GM18907 (cell line): ENCODE results near the gene CACNA1C.
"Not testable (repeated sequence)": the region's sequence is repeated elsewhere in the genome, so short reads cannot be mapped to it uniquely, and the experiment has no call there.

ENCODE experiments used
- ATAC-seq: cut with Tn5 transposase; IDR thresholded peaks from one replicate; pipeline ENCODE4 v1.9.1; 2021; ENCODE audit warnings: mild to moderate bottlenecking, moderate library complexity; ENCODE audit not compliant: unreplicated experiment

CACNA1C gene

GRCh38 chr12:2074792-2075191, 22.0 kb downstream of the CACNA1C start:
- no peak for ATAC-seq

GRCh38 chr12:2075508-2076195, 22.9 kb downstream of the CACNA1C start:
- no peak for ATAC-seq

DNA sequence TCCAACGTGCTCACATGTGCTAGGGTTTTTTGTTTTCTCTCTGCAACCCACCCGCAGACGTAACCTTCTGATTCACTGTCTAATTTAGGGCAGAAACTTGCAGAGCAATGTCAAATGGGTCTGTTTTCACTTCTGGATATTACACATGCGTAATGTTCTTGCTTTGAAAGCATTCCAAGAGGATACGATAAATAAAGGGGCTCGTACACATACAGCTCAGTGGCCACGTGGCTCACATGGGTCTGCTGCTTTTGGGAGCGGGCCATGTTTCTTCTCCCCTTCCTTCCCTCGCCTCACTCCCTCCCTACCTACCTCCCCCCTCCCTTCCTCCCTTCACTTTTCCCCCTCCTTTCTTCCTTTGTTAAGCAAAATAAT, 23.4 kb downstream of the CACNA1C start:
- ATAC-seq, result no peak

GRCh38 chr12:2076728-2077127, 23.9 kb downstream of the CACNA1C start:
- no peak for ATAC-seq

DNA sequence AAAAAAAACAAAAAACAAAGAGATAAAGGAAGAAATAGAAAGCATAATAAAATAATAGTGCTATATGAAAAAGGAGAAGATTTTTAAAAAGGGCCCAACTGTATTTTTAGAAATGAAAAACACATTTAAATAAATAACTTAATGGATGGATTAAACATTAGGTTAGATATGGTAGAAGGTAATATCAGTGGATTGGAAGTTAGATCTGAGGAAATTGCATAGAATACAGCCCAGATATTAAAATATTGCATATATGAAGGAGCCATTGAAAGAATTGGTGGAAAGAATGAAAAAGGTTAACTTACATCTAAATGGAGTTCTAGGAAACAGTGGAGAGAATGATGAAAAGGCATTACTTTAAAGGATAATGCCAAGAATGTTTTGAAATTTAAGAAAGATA, 27.8 kb downstream of the CACNA1C start:
- no peak for ATAC-seq

GRCh38 chr12:2082321-2082720, 29.5 kb downstream of the CACNA1C start:
- no peak for ATAC-seq

- ATAC-seq, result no peak
Observed at GRCh38 chr12:2083008-2083407, 30.2 kb downstream of the CACNA1C start.

DNA sequence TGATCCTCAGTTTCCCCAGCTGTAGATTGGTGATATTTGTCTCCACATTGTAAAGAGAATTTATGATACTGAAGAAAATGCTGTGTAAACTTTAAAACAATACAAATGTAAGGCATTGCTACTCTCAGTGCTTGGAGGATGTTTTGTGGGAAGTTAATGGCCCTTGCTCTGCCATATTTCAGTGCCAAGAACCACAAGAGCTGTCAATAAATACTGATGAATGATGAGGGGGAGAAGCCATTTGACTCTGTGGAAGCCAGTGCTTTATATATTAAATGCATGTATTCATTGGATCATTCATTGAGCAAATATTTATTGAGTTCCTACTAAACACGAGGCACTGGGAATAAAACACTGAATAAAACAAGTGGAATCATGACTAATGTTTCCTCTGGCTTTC, 30.8 kb downstream of the CACNA1C start:
- ATAC-seq, result no peak

DNA sequence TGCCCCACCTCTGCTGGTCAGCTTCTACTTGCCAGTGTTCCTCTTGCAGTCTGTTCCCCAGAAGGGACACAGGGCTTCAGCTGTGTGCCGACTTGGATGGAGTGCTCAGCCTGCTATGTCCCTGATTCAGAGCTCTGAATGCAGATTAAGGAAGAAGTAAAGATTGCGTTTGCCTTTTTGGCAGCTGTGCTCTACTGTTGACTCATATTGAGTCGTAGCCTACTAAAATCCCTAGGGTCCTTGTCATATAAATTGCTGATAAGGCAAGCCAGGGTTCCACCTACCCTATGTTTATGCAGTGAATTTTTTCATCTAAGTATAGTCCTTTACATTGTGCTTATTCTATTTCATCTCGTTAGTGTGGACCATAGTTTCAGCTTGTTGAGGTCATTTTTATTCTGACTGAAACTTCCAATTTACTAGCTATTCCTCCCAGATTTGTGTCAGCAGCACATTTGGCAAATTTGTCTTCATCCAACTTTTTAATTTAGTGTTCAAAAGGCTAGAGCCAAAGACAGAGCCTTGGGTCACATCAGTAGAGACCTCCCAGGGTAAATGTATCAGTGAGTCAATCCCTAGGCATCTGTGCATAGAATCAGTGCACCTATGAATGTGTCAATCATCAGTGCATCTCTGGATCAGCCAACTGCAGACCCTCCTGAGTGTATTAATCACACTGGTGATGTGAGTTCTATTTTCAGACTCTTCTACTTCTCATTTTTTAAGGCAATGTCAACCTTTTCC, 31.9 kb downstream of the CACNA1C start:
- no peak for ATAC-seq

DNA sequence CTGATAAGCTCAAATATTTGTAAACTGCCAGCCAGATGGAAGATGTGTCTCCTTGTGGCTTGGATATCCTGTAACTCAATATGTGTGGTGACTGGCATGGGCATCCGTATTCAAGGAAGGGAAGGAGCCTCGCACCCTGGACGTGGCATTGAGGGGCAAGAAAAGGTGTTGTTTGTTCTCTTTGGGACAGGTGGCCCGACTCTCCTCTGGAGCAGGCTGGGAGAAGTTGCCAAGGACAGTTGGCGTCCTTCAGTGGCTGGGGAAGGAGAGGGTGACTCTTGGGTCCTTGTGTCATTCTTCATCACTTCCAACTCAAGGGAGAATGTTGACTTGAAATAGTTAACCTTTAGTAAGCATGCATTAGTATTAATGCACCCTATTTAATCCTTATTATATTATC, 39.6 kb downstream of the CACNA1C start:
- ATAC-seq, result no peak

- no peak for ATAC-seq
Observed at GRCh38 chr12:2092890-2093289, 40.1 kb downstream of the CACNA1C start.

- ATAC-seq, result no peak
Observed at GRCh38 chr12:2094597-2094996, 41.8 kb downstream of the CACNA1C start.

GRCh38 chr12:2095878-2096277, 43.1 kb downstream of the CACNA1C start:
- no peak for ATAC-seq

- no peak for ATAC-seq
Observed at GRCh38 chr12:2097617-2098016, 44.8 kb downstream of the CACNA1C start.

DNA sequence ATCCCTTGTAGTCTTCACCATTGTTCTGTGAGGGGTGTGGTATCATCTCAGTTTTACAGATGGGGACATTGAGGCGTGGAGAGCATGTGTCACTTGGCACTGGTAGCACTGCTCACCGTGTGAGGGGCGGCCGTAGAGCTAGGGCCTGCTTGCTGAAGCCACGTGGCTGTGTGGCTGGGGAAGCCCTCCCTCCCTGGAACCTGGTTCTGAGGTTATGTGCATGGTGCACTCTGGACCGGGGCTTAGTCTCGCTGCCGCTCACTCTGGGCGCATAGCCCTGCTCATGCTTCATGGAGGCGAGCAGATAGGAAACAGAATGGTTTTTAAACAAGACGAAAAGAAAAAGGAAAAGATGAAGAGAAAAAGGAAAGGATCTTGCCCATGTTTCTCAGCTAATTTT, 46.1 kb downstream of the CACNA1C start:
- ATAC-seq, result no peak

GRCh38 chr12:2099595-2099994, 46.8 kb downstream of the CACNA1C start:
- ATAC-seq, result no peak

GRCh38 chr12:2101359-2101758, 48.6 kb downstream of the CACNA1C start:
- ATAC-seq, result no peak

- no peak for ATAC-seq
Observed at GRCh38 chr12:2101771-2102170, 49.0 kb downstream of the CACNA1C start.

- not testable (repeated sequence) for ATAC-seq
Observed at GRCh38 chr12:2102736-2103135, 49.9 kb downstream of the CACNA1C start.

- not testable (repeated sequence) for ATAC-seq
Observed at GRCh38 chr12:2105387-2105786, 52.6 kb downstream of the CACNA1C start.

- no peak for ATAC-seq
Observed at GRCh38 chr12:2108166-2108565, 55.4 kb downstream of the CACNA1C start.

- ATAC-seq, result no peak
Observed at GRCh38 chr12:2108975-2109671, 56.3 kb downstream of the CACNA1C start.
